ENCODE results near the gene SMARCAL1. TPM values are rescaled to one million over a fixed set of nuclear protein-coding genes. Genes with fewer than 3 reads are reported as not detected.
A peak's percentile ranks its signal among the peaks of the same experiment; 100 is the strongest.

Gene SMARCAL1
- total and polyA plus RNA-seq, 2 donors (not counting 1 experiment from before 2014, with no cell fraction given): 20.2 to 46.7 TPM

GRCh38 chr2:216504376-216504762, 92.1 kb downstream of the SMARCAL1 start:
- ATAC-seq (ENCODE audit: low read depth) (no peak), DNase-seq (no peak)
- peaks cover 57% of the 10 kb centered on the region for H4K20me1 ChIP-seq (ENCODE audit: control insufficient read depth, insufficient read depth, low read length, poor library complexity, severe bottlenecking)
- TF ChIP-seq, protein P1, sequence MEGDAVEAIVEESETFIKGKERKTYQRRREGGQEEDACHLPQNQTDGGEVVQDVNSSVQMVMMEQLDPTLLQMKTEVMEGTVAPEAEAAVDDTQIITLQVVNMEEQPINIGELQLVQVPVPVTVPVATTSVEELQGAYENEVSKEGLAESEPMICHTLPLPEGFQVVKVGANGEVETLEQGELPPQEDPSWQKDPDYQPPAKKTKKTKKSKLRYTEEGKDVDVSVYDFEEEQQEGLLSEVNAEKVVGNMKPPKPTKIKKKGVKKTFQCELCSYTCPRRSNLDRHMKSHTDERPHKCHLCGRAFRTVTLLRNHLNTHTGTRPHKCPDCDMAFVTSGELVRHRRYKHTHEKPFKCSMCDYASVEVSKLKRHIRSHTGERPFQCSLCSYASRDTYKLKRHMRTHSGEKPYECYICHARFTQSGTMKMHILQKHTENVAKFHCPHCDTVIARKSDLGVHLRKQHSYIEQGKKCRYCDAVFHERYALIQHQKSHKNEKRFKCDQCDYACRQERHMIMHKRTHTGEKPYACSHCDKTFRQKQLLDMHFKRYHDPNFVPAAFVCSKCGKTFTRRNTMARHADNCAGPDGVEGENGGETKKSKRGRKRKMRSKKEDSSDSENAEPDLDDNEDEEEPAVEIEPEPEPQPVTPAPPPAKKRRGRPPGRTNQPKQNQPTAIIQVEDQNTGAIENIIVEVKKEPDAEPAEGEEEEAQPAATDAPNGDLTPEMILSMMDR (IDR thresholded peaks at IDR 0.05): no peak
- TF ChIP-seq EZH2 (IDR thresholded peaks at IDR 0.05; ENCODE audit: borderline replicate concordance, insufficient read depth, low read depth, low read length, poor library complexity, severe bottlenecking): no peak
- Mint-ChIP-seq H3K27ac (no peak overlapping the region), H3K4me3 (no peak overlapping the region), H3K27me3 (no peaks in the 10 kb centered on the region), H3K4me1 (peaks cover 28% of the 10 kb centered on the region), H3K9me3 (ENCODE audit: insufficient read depth) (no peaks in the 10 kb centered on the region)
- peaks cover 9% of the 10 kb centered on the region for H3K79me2 ChIP-seq (ENCODE audit: control insufficient read depth, insufficient read depth, low read length)
- ChIA-PET CTCF (no interaction called here), POLR2A (interaction anchor here (0.7 kb wide), 1 partner anchor 346 kb away, joined by 6 read pairs; no protein-coding TSS in a partner anchor)
- no peaks in the 10 kb centered on the region for H3K27me3 ChIP-seq (replicated peaks in 1 of 4; ENCODE audit: control extremely low read depth in 1 of 4, control insufficient read depth in 3 of 4, insufficient read depth in 4 of 4, low read length in 3 of 4)
- H3K36me3 ChIP-seq (replicated peaks in 1 of 2; ENCODE audit: control extremely low read depth in 1 of 2, control insufficient read depth in 1 of 2, extremely low read depth in 1 of 2, insufficient read depth in 2 of 2, low read length in 1 of 2): peaks cover 4 to 63% of the 10 kb centered on the region in 2 experiments
- H3K9ac ChIP-seq (ENCODE audit: low read length): no peak overlapping the region
- peaks cover 10 to 14% of the 10 kb centered on the region in 2 donors for H3K4me1 ChIP-seq (ENCODE audit: control insufficient read depth in 2 of 2, insufficient read depth in 2 of 2, low read length in 2 of 2)
- H3K4me3 ChIP-seq (ENCODE audit: control extremely low read depth in 1 of 5, extremely low read depth in 1 of 5, insufficient read depth in 1 of 5, low read depth in 2 of 5, low read length in 4 of 5): no peak overlapping the region
- 100% methylated on average over 1 of the region's 1 CpG for WGBS (ENCODE audit: insufficient coverage)
- no peak overlapping the region for H3K4me2 ChIP-seq (replicated peaks; ENCODE audit: low read depth, low read length, poor library complexity, severe bottlenecking)
- no peaks in the 10 kb centered on the region for H3K9me3 ChIP-seq (ENCODE audit: control extremely low read depth in 1 of 3, control insufficient read depth in 2 of 3, insufficient read depth in 1 of 3, low read length in 2 of 3)
- no peak overlapping the region for H3K27ac ChIP-seq (ENCODE audit: low read length in 2 of 2)
- intact Hi-C loops (cut with micrococcal nuclease): no loop called here
- no peak overlapping the region for H2AFZ ChIP-seq (ENCODE audit: insufficient read depth, low read depth, low read length, poor library complexity, severe bottlenecking)

GRCh38 chr2:216505133-216506106, 93.1 kb downstream of the SMARCAL1 start:
- no peaks in the 10 kb centered on the region for H3K27me3 ChIP-seq (replicated peaks in 1 of 4; ENCODE audit: control extremely low read depth in 1 of 4, control insufficient read depth in 3 of 4, insufficient read depth in 4 of 4, low read length in 3 of 4)
- peak overlapping the region; percentile 34 for H3K27ac Mint-ChIP-seq
- H3K4me2 ChIP-seq (replicated peaks; ENCODE audit: low read depth, low read length, poor library complexity, severe bottlenecking): no peak overlapping the region
- POLR2A ChIA-PET: interaction anchor here (0.7 kb wide), 1 partner anchor 348 kb away, joined by 6 read pairs; no protein-coding TSS in a partner anchor
- no peaks in the 10 kb centered on the region for H3K9me3 ChIP-seq (ENCODE audit: control extremely low read depth in 1 of 3, control insufficient read depth in 2 of 3, insufficient read depth in 1 of 3, low read length in 2 of 3)
- H3K27me3 Mint-ChIP-seq: no peaks in the 10 kb centered on the region
- peaks cover 0 to 3% of the 10 kb centered on the region in 2 donors for H3K4me1 ChIP-seq (ENCODE audit: control insufficient read depth in 2 of 2, insufficient read depth in 2 of 2, low read length in 2 of 2)
- H3K4me1 Mint-ChIP-seq: peaks cover 18% of the 10 kb centered on the region
- no peak overlapping the region for H3K27ac ChIP-seq (ENCODE audit: low read length in 2 of 2)
- 87% methylated on average over 8 of the region's 15 CpGs for WGBS (ENCODE audit: insufficient coverage)
- H3K9ac ChIP-seq (ENCODE audit: low read length): no peak overlapping the region
- CTCF ChIA-PET: no interaction called here
- ATAC-seq (ENCODE audit: low read depth): no peak
- H2AFZ ChIP-seq (ENCODE audit: insufficient read depth, low read depth, low read length, poor library complexity, severe bottlenecking): no peak overlapping the region
- H3K36me3 ChIP-seq (replicated peaks in 1 of 2; ENCODE audit: control extremely low read depth in 1 of 2, control insufficient read depth in 1 of 2, extremely low read depth in 1 of 2, insufficient read depth in 2 of 2, low read length in 1 of 2): peaks cover 4 to 53% of the 10 kb centered on the region in 2 experiments
- H3K4me3 Mint-ChIP-seq: no peak overlapping the region
- no peak overlapping the region for H3K4me3 ChIP-seq (ENCODE audit: control extremely low read depth in 1 of 5, extremely low read depth in 1 of 5, insufficient read depth in 1 of 5, low read depth in 2 of 5, low read length in 4 of 5)
- intact Hi-C loops (cut with micrococcal nuclease): no loop called here
- peaks cover 47% of the 10 kb centered on the region for H4K20me1 ChIP-seq (ENCODE audit: control insufficient read depth, insufficient read depth, low read length, poor library complexity, severe bottlenecking)
- no peaks in the 10 kb centered on the region for H3K9me3 Mint-ChIP-seq (ENCODE audit: insufficient read depth)
- DNase-seq: no peak
- TF ChIP-seq, protein P1 (IDR thresholded peaks at IDR 0.05): no peak
- no peaks in the 10 kb centered on the region for H3K79me2 ChIP-seq (ENCODE audit: control insufficient read depth, insufficient read depth, low read length)

Measured in B cell (primary cell).